HepG2 (cell line): ENCODE measurements around the gene CD9. TPM values are rescaled to one million over a fixed set of nuclear protein-coding genes. Genes with fewer than 3 reads are reported as not detected.

ENCODE experiments used
- CCDC6 ChIP-seq: sonication (generic); formaldehyde crosslinking; IDR thresholded peaks from 2 replicates; pipeline ENCODE4 v1.8.1; 2022; ENCODE audit warnings: mild to moderate bottlenecking, missing genetic modification reagents, moderate library complexity
- CEBPG ChIP-seq: IDR thresholded peaks from 2 replicates; pipeline ENCODE4 v1.6.1; 2016
- E2F5 ChIP-seq: sonication (generic); formaldehyde crosslinking; conservative IDR thresholded peaks from 2 replicates; pipeline ENCODE4 v1.4.0; 2020; ENCODE audit warnings: missing genetic modification reagents
- KLF12 ChIP-seq: sonication (generic); formaldehyde crosslinking; IDR thresholded peaks from 2 replicates; pipeline ENCODE4 v1.4.0; 2020; ENCODE audit warnings: missing genetic modification reagents, borderline replicate concordance
- MEF2D ChIP-seq: sonication (generic); formaldehyde crosslinking; IDR thresholded peaks from 2 replicates; pipeline ENCODE4 v1.5.1; 2020; ENCODE audit warnings: mild to moderate bottlenecking, missing genetic modification reagents
- SNAPC4 ChIP-seq: sonication (generic); formaldehyde crosslinking; IDR thresholded peaks from 2 replicates; pipeline ENCODE4 v1.4.0; 2020; ENCODE audit warnings: mild to moderate bottlenecking, missing genetic modification reagents
- SOX5 ChIP-seq: IDR thresholded peaks from 2 replicates; pipeline ENCODE4 v1.6.1; 2016; ENCODE audit warnings: borderline replicate concordance
- ZFP36 ChIP-seq: fragments of 150-350 bp; IDR thresholded peaks from 2 replicates; pipeline ENCODE4 v1.6.1; 2018; ENCODE audit warnings: borderline replicate concordance, low read length, low read depth; ENCODE audit not compliant: partially characterized antibody
- ZNF609 ChIP-seq: sonication (generic); formaldehyde crosslinking; IDR thresholded peaks from 2 replicates; pipeline ENCODE4 v1.4.0; 2020; ENCODE audit warnings: mild to moderate bottlenecking, missing genetic modification reagents, borderline replicate concordance
- ZNF646 ChIP-seq: sonication (generic); formaldehyde crosslinking; IDR thresholded peaks from 2 replicates; pipeline ENCODE4 v1.9.0; 2021; ENCODE audit warnings: mild to moderate bottlenecking, missing genetic modification reagents
- polyA plus RNA-seq, 8 experiments: library from polyadenylated mRNA; depleted of rRNA in 3 of 8; stranded (reverse) in 7 of 8; unstranded in 1 of 8; fragments of >200 nt; fragmentation: Illumina TruSeq in 4 of 8; extraction: Trizol in 4 of 8; gene quantifications; 2 replicates each; pipeline versions ENCODE4 v1.2.1 to v1.2.3, GENCODE V29; 2011 to 2016; ENCODE audit warnings: low read depth in 4 of 8, missing spikeins in 1 of 8, mixed read lengths in 1 of 8; ENCODE audit not compliant: insufficient read depth in 1 of 8
- total RNA-seq, 5 experiments: library from RNA; depleted of rRNA; stranded (reverse); fragments of >200 nt; fragmentation: Illumina TruSeq; extraction: Trizol; gene quantifications; 2 replicates each; pipeline ENCODE4 v1.2.3, GENCODE V29; 2016; ENCODE audit warnings: low read depth in 1 of 5

CD9 gene
- total and polyA plus RNA-seq, 2 of the 13 experiments (the other 11 are each of a cell fraction or from before 2014, with no cell fraction given) = 5.8 to 38.3 TPM

- TF ChIP-seq ZNF609 (CRISPR knock-in tag) (no peak), ZFP36 (no peak), CEBPG (CRISPR knock-in tag) (0 out of 2 replicates have a peak, but pooled peaks have one; percentile 12), E2F5 (CRISPR knock-in tag) (no peak), SNAPC4 (CRISPR knock-in tag) (no peak), CCDC6 (CRISPR knock-in tag) (peak; percentile 45; the same call in 1 of the 2 replicates), SOX5 (CRISPR knock-in tag) (peak; percentile 37; the same call in 1 of the 2 replicates), ZNF646 (peak; percentile 7; the same call in 1 of the 2 replicates), KLF12 (CRISPR knock-in tag) (0 out of 2 replicates have a peak, but pooled peaks have one; percentile 63), MEF2D (peak; percentile 81; the same call in 1 of the 2 replicates)
These were observed 17.8 kb upstream of the CD9 start (continued) for GRCh38 chr12:6182279-6182898.
